WTC11 (cell line): ENCODE data around the gene FRS2. TPM values are rescaled to one million over a fixed set of nuclear protein-coding genes. Genes with fewer than 3 reads are reported as not detected.

Experiments
- ATAC-seq: fragments of 200-7000 bp; cut with Tn5 transposase; 2 replicates; pipeline ENCODE4 v1.10.0; 2021; ENCODE audit warnings: mild to moderate bottlenecking, moderate library complexity
- CTCF ChIA-PET: fragments of 300-600 bp; sonication (Branson Sonifier 250); formaldehyde crosslinking; loops from one replicate; lab custom pipeline; 2021; ENCODE audit warnings: antibody characterized with exemption; lab: Charles Lee
- POLR2A ChIA-PET: fragments of 350-600 bp; sonication (Branson Sonifier 250); formaldehyde crosslinking; loops from one replicate; lab custom pipeline; 2021; ENCODE audit warnings: antibody characterized with exemption; lab: Charles Lee
- DNase-seq: peaks from one replicate; pipeline ENCODE4 v3.0.0; 2021; ENCODE audit warnings: low spot score
- H3K27ac Mint-ChIP-seq: 2 replicates; pipeline ENCODE4 v1.8.0; 2021; ENCODE audit warnings: mixed read lengths
- H3K27me3 Mint-ChIP-seq: 2 replicates; pipeline ENCODE4 v1.8.0; 2021; ENCODE audit warnings: low read depth, mild to moderate bottlenecking, moderate library complexity, mixed read lengths
- H3K36me3 Mint-ChIP-seq: 2 replicates; pipeline ENCODE4 v1.8.0; 2021; ENCODE audit warnings: mixed read lengths
- H3K4me1 Mint-ChIP-seq: 2 replicates; pipeline ENCODE4 v1.8.0; 2022; ENCODE audit warnings: mixed read lengths
- H3K4me3 Mint-ChIP-seq: 2 replicates; pipeline ENCODE4 v1.8.0; 2021; ENCODE audit warnings: mild to moderate bottlenecking, moderate library complexity, mixed read lengths
- H3K9me3 Mint-ChIP-seq: 2 replicates; pipeline ENCODE4 v1.8.0; 2021; ENCODE audit warnings: mixed read lengths
- CREM ChIP-seq: sonication (generic); formaldehyde crosslinking; IDR thresholded peaks from 2 replicates; pipeline ENCODE4 v1.8.1; 2022; ENCODE audit warnings: mild to moderate bottlenecking, missing genetic modification reagents, moderate library complexity
- ELF4 ChIP-seq: sonication (generic); formaldehyde crosslinking; IDR thresholded peaks from 2 replicates; pipeline ENCODE4 v1.8.1; 2022; ENCODE audit warnings: low read depth, mild to moderate bottlenecking, moderate library complexity, missing genetic modification reagents
- EMX1 ChIP-seq: fragments of 250-450 bp; sonication (Bioruptor Pico); IDR thresholded peaks from 2 replicates; pipeline ENCODE4 v1.8.0; 2021; ENCODE audit warnings: mild to moderate bottlenecking
- GABPB1 ChIP-seq: sonication (generic); formaldehyde crosslinking; IDR thresholded peaks from 2 replicates; pipeline ENCODE4 v1.8.1; 2023; ENCODE audit warnings: mild to moderate bottlenecking, missing genetic modification reagents
- TP53 ChIP-seq: sonication (generic); formaldehyde crosslinking; IDR thresholded peaks from 2 replicates; pipeline ENCODE4 v1.8.1; 2023; ENCODE audit warnings: mild to moderate bottlenecking, missing genetic modification reagents
- ZNF138 ChIP-seq: sonication (generic); formaldehyde crosslinking; conservative IDR thresholded peaks from 2 replicates; pipeline ENCODE4 v1.8.1; 2022; ENCODE audit warnings: mild to moderate bottlenecking, moderate library complexity, missing genetic modification reagents
- ZNF219 ChIP-seq: sonication (generic); formaldehyde crosslinking; IDR thresholded peaks from 2 replicates; pipeline ENCODE4 v1.8.0; 2023; ENCODE audit warnings: missing genetic modification reagents, mild to moderate bottlenecking, borderline replicate concordance
- ZNF263 ChIP-seq: sonication (generic); formaldehyde crosslinking; IDR thresholded peaks from 2 replicates; pipeline ENCODE4 v1.8.1; 2022; ENCODE audit warnings: low read depth, mild to moderate bottlenecking, moderate library complexity, missing genetic modification reagents
- ZNF317 ChIP-seq: sonication (generic); formaldehyde crosslinking; IDR thresholded peaks from 2 replicates; pipeline ENCODE4 v1.8.1; 2023; ENCODE audit warnings: low read depth, mild to moderate bottlenecking, moderate library complexity, missing genetic modification reagents, borderline replicate concordance
- ZNF416 ChIP-seq: fragments of 250-450 bp; sonication (Bioruptor Pico); IDR thresholded peaks from 2 replicates; pipeline ENCODE4 v1.9.0; 2021; ENCODE audit warnings: mild to moderate bottlenecking, inconsistent platforms
- total RNA-seq: library from RNA; stranded (reverse); gene quantifications from 3 replicates; pipeline ENCODE4 v1.2.3, GENCODE V29; 2021
- TF ChIP-seq, protein P1 (sequence below): fragments of 250-450 bp; sonication (Bioruptor Pico); IDR thresholded peaks from 2 replicates; pipeline ENCODE4 v2.1.2; 2022; ENCODE audit warnings: mild to moderate bottlenecking, moderate library complexity
- TF ChIP-seq, protein P2 (sequence below): fragments of 200-600 bp; IDR thresholded peaks from 2 replicates; pipeline ENCODE4 v1.8.0; 2022; ENCODE audit warnings: antibody characterized with exemption
- TF ChIP-seq, protein P3 (sequence below): sonication (generic); formaldehyde crosslinking; IDR thresholded peaks from 2 replicates; pipeline ENCODE4 v1.8.0; 2023; ENCODE audit warnings: mild to moderate bottlenecking, missing genetic modification reagents
- TF ChIP-seq, protein P4 (sequence below): sonication (generic); formaldehyde crosslinking; IDR thresholded peaks from 2 replicates; pipeline ENCODE4 v1.8.0; 2022; ENCODE audit warnings: missing genetic modification reagents
- TF ChIP-seq, protein P5 (sequence below): sonication (generic); formaldehyde crosslinking; IDR thresholded peaks from 2 replicates; pipeline ENCODE4 v1.8.1; 2023; ENCODE audit warnings: mild to moderate bottlenecking, missing genetic modification reagents, moderate library complexity
- TF ChIP-seq, protein P6 (sequence below): fragments of 250-450 bp; sonication (Bioruptor Pico); conservative IDR thresholded peaks from 2 replicates; pipeline ENCODE4 v1.9.0; 2021; ENCODE audit warnings: mild to moderate bottlenecking
- TF ChIP-seq, protein P7 (sequence below): sonication (generic); formaldehyde crosslinking; IDR thresholded peaks from 2 replicates; pipeline ENCODE4 v1.8.0; 2023; ENCODE audit warnings: missing genetic modification reagents

The FRS2 gene
- total RNA-seq, 1 experiment from 2014 or later = 26.1 TPM

DNA sequence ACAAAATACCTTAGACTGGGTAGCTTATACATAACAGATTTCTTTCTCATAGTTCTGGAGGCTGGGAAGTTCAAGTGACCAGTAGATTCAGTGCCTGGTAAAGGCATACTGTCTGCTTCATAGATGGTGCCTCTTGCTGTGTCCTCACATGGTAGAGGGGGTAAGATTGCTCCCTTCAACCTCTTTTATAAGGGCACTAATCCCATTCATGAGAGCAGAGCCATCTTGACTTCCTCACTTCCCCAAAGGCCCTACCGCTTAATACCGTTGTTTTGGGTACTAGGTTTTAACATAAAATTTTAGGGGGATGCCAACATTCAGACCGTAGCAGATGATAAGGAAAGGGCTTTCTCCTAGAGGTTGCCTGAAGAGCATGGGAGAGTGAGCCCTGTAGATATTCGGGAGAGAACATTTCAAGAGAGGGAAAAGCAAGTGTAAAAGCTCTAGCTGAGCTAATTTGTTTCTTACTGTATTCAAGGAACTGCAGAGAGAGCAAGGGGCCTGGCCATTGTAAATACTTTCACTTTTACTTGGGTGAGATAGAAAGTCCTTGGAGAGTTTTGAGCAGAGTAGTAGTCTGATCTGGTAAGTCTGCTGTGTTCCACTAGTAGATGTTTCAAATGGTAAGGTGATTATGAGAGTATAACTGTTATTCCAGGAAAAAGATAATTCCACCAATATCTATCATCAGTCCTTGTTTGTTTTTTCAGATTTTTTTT, 27.3 kb downstream of the FRS2 start:
- no peak overlapping the region for H3K4me3 Mint-ChIP-seq
- H3K9me3 Mint-ChIP-seq = peaks cover 6% of the 10 kb centered on the region; the same call in 1 of the 2 replicates
- TF ChIP-seq EMX1 (CRISPR knock-in tag) (no peak), GABPB1 (CRISPR knock-in tag) (no peak), CREM (no peak), ZNF138 (CRISPR knock-in tag) (no peak), ZNF219 (CRISPR knock-in tag) (no peak), ZNF416 (CRISPR knock-in tag) (no peak), TP53 (CRISPR knock-in tag) (no peak), ZNF317 (CRISPR knock-in tag) (no peak)
- TF ChIP-seq, protein P1, sequence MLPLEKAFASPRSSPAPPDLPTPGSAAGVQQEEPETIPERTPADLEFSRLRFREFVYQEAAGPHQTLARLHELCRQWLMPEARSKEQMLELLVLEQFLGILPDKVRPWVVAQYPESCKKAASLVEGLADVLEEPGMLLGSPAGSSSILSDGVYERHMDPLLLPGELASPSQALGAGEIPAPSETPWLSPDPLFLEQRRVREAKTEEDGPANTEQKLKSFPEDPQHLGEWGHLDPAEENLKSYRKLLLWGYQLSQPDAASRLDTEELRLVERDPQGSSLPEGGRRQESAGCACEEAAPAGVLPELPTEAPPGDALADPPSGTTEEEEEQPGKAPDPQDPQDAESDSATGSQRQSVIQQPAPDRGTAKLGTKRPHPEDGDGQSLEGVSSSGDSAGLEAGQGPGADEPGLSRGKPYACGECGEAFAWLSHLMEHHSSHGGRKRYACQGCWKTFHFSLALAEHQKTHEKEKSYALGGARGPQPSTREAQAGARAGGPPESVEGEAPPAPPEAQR (CRISPR knock-in tag) = no peak
- TF ChIP-seq, protein P2, sequence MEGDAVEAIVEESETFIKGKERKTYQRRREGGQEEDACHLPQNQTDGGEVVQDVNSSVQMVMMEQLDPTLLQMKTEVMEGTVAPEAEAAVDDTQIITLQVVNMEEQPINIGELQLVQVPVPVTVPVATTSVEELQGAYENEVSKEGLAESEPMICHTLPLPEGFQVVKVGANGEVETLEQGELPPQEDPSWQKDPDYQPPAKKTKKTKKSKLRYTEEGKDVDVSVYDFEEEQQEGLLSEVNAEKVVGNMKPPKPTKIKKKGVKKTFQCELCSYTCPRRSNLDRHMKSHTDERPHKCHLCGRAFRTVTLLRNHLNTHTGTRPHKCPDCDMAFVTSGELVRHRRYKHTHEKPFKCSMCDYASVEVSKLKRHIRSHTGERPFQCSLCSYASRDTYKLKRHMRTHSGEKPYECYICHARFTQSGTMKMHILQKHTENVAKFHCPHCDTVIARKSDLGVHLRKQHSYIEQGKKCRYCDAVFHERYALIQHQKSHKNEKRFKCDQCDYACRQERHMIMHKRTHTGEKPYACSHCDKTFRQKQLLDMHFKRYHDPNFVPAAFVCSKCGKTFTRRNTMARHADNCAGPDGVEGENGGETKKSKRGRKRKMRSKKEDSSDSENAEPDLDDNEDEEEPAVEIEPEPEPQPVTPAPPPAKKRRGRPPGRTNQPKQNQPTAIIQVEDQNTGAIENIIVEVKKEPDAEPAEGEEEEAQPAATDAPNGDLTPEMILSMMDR = no peak
- TF ChIP-seq, protein P3, sequence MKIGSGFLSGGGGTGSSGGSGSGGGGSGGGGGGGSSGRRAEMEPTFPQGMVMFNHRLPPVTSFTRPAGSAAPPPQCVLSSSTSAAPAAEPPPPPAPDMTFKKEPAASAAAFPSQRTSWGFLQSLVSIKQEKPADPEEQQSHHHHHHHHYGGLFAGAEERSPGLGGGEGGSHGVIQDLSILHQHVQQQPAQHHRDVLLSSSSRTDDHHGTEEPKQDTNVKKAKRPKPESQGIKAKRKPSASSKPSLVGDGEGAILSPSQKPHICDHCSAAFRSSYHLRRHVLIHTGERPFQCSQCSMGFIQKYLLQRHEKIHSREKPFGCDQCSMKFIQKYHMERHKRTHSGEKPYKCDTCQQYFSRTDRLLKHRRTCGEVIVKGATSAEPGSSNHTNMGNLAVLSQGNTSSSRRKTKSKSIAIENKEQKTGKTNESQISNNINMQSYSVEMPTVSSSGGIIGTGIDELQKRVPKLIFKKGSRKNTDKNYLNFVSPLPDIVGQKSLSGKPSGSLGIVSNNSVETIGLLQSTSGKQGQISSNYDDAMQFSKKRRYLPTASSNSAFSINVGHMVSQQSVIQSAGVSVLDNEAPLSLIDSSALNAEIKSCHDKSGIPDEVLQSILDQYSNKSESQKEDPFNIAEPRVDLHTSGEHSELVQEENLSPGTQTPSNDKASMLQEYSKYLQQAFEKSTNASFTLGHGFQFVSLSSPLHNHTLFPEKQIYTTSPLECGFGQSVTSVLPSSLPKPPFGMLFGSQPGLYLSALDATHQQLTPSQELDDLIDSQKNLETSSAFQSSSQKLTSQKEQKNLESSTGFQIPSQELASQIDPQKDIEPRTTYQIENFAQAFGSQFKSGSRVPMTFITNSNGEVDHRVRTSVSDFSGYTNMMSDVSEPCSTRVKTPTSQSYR (CRISPR knock-in tag) = no peak
- TF ChIP-seq, protein P4, sequence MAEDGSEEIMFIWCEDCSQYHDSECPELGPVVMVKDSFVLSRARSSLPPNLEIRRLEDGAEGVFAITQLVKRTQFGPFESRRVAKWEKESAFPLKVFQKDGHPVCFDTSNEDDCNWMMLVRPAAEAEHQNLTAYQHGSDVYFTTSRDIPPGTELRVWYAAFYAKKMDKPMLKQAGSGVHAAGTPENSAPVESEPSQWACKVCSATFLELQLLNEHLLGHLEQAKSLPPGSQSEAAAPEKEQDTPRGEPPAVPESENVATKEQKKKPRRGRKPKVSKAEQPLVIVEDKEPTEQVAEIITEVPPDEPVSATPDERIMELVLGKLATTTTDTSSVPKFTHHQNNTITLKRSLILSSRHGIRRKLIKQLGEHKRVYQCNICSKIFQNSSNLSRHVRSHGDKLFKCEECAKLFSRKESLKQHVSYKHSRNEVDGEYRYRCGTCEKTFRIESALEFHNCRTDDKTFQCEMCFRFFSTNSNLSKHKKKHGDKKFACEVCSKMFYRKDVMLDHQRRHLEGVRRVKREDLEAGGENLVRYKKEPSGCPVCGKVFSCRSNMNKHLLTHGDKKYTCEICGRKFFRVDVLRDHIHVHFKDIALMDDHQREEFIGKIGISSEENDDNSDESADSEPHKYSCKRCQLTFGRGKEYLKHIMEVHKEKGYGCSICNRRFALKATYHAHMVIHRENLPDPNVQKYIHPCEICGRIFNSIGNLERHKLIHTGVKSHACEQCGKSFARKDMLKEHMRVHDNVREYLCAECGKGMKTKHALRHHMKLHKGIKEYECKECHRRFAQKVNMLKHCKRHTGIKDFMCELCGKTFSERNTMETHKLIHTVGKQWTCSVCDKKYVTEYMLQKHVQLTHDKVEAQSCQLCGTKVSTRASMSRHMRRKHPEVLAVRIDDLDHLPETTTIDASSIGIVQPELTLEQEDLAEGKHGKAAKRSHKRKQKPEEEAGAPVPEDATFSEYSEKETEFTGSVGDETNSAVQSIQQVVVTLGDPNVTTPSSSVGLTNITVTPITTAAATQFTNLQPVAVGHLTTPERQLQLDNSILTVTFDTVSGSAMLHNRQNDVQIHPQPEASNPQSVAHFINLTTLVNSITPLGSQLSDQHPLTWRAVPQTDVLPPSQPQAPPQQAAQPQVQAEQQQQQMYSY (CRISPR knock-in tag) = no peak
- TF ChIP-seq, protein P5, sequence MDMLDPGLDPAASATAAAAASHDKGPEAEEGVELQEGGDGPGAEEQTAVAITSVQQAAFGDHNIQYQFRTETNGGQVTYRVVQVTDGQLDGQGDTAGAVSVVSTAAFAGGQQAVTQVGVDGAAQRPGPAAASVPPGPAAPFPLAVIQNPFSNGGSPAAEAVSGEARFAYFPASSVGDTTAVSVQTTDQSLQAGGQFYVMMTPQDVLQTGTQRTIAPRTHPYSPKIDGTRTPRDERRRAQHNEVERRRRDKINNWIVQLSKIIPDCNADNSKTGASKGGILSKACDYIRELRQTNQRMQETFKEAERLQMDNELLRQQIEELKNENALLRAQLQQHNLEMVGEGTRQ (CRISPR knock-in tag) = no peak
- peak overlapping the region; percentile 88 for H3K27ac Mint-ChIP-seq
- H3K27me3 Mint-ChIP-seq = no peaks in the 10 kb centered on the region
- no peak for DNase-seq
- POLR2A ChIA-PET = no interaction called here
- no peaks in the 10 kb centered on the region for H3K36me3 Mint-ChIP-seq
- CTCF ChIA-PET = interaction anchor here (1.2 kb wide), 1 partner anchor 17 kb away, joined by 3 read pairs; no protein-coding TSS in a partner anchor
- H3K4me1 Mint-ChIP-seq = peaks cover 41% of the 10 kb centered on the region
- peak; percentile 36 for ATAC-seq

DNA sequence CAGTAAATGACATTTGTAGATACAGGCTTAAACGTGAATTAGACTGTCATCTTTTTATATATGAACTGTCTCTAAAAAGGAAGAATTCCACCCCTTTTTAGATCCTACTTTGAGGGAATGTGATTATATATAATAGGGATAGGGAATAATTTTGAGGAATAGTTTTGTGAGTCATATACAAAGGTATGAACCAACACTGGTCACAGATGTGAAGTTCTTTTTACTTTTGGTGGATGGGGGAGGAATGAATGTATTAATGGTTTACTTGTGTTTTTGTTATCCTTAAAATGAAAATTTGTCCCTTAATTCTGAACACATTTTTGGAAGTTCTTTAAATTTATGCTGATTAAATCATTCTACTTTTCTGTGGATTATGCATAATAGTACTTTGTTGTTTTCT, 30.4 kb downstream of the FRS2 start:
- TF ChIP-seq, protein P6, sequence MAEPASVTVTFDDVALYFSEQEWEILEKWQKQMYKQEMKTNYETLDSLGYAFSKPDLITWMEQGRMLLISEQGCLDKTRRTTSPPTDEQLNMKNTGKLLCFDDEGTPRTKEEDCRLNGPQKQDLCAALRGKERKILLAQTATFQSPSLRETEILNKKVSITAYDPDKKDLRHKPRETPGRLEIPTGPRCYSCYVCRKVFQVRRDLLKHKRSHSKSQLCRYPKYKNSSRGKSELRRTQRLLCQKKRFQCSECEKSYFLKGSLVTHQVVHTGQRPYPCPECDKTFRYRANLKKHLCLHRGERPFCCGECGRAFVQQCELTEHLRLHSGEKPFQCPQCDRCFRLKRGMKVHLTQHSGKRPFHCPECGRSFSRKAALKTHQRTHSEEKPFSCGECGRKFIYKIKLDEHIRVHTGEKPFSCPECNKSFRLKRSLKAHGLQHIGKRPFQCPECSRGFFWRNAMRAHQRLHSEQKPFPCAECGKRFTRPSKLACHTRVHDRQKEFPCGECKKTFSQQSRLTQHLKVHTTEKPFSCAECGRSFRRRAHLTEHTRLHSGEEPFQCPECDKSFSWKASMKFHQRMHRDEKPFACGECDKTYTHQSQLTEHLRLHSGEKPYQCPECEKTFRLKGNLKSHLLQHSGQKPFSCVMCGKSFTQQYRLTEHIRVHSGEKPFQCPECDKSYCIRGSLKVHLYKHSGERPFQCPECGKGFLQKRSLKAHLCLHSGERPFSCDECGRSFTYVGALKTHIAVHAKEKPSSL (CRISPR knock-in tag) = no peak
- no peak for TF ChIP-seq ZNF263
- TF ChIP-seq, protein P7, sequence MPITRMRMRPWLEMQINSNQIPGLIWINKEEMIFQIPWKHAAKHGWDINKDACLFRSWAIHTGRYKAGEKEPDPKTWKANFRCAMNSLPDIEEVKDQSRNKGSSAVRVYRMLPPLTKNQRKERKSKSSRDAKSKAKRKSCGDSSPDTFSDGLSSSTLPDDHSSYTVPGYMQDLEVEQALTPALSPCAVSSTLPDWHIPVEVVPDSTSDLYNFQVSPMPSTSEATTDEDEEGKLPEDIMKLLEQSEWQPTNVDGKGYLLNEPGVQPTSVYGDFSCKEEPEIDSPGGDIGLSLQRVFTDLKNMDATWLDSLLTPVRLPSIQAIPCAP (CRISPR knock-in tag) = no peak
- TF ChIP-seq ELF4 (CRISPR knock-in tag) = no peak
- ATAC-seq (no peak), DNase-seq (no peak)
- no peak overlapping the region for H3K27ac Mint-ChIP-seq
- H3K27me3 Mint-ChIP-seq = no peaks in the 10 kb centered on the region
- peaks cover under 1% of the 10 kb centered on the region; the same call in 1 of the 2 replicates for H3K9me3 Mint-ChIP-seq
- no peak overlapping the region for H3K4me3 Mint-ChIP-seq
- peaks cover 45% of the 10 kb centered on the region for H3K4me1 Mint-ChIP-seq
- ChIA-PET POLR2A (no interaction called here), CTCF (no interaction called here)
- H3K36me3 Mint-ChIP-seq = no peaks in the 10 kb centered on the region
